Chondrocyte (in vitro differentiated cells): Measurements from ENCODE around the gene HSDL2. TPM values are rescaled to one million over a fixed set of nuclear protein-coding genes. Genes with fewer than 3 reads are reported as not detected.

Experiments
- DNase-seq: peaks from one replicate; pipeline ENCODE4 v3.0.0; 2021; ENCODE audit warnings: mixed read lengths, low spot score
- H3K27ac Mint-ChIP-seq: one replicate; pipeline ENCODE4 v1.8.0; 2021; ENCODE audit warnings: mild to moderate bottlenecking, moderate library complexity, mixed read lengths; ENCODE audit not compliant: unreplicated experiment
- H3K27me3 Mint-ChIP-seq: 2 replicates; pipeline ENCODE4 v1.8.0; 2021; ENCODE audit warnings: low read depth, mixed read lengths
- H3K36me3 Mint-ChIP-seq: 2 replicates; pipeline ENCODE4 v1.8.0; 2021; ENCODE audit warnings: low read depth, mixed read lengths
- H3K4me1 Mint-ChIP-seq: 2 replicates; pipeline ENCODE4 v1.8.0; 2021; ENCODE audit warnings: low read depth, mild to moderate bottlenecking, mixed read lengths
- H3K4me3 Mint-ChIP-seq: one replicate; pipeline ENCODE4 v1.8.0; 2021; ENCODE audit warnings: mild to moderate bottlenecking, moderate library complexity, mixed read lengths; ENCODE audit not compliant: unreplicated experiment
- H3K9me3 Mint-ChIP-seq: 2 replicates; pipeline ENCODE4 v1.8.0; 2021; ENCODE audit warnings: low read depth, mixed read lengths
- total RNA-seq: library from RNA; stranded (reverse); gene quantifications from 3 replicates; pipeline ENCODE4 v1.2.1, GENCODE V29; 2021
- TF ChIP-seq, protein P1 (sequence below): fragments of 200-600 bp; sonication (generic); IDR thresholded peaks from 2 replicates; pipeline ENCODE4 v1.5.0; 2021; ENCODE audit warnings: antibody characterized with exemption, mild to moderate bottlenecking, moderate library complexity

Gene HSDL2
- total RNA-seq, 1 donor from 2014 or later = 20.6 TPM

DNA sequence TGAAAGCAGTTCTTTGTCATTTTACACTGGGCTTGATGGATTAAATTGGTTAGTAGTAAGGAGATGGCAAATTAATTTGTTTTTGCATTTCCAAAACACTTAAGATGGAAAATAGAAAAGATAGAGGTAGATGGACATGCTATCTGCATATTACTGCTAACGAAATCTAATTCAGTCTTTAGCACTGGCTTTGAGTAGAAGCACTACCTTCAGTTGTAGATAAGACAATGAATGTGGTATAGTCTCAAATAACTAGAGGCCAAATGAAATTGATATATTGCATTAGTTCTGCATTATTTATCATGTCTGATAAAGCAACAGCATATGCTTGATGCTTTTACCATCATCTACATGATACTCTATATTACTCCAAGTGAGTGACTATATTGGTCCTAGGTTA is 140.2 kb downstream of the HSDL2 start:
- Mint-ChIP-seq H3K36me3 (no peaks in the 10 kb centered on the region), H3K4me3 (no peak overlapping the region), H3K9me3 (no peaks in the 10 kb centered on the region), H3K27me3 (no peaks in the 10 kb centered on the region), H3K27ac (no peak overlapping the region), H3K4me1 (no peaks in the 10 kb centered on the region)
- no peak for DNase-seq
- TF ChIP-seq, protein P1, sequence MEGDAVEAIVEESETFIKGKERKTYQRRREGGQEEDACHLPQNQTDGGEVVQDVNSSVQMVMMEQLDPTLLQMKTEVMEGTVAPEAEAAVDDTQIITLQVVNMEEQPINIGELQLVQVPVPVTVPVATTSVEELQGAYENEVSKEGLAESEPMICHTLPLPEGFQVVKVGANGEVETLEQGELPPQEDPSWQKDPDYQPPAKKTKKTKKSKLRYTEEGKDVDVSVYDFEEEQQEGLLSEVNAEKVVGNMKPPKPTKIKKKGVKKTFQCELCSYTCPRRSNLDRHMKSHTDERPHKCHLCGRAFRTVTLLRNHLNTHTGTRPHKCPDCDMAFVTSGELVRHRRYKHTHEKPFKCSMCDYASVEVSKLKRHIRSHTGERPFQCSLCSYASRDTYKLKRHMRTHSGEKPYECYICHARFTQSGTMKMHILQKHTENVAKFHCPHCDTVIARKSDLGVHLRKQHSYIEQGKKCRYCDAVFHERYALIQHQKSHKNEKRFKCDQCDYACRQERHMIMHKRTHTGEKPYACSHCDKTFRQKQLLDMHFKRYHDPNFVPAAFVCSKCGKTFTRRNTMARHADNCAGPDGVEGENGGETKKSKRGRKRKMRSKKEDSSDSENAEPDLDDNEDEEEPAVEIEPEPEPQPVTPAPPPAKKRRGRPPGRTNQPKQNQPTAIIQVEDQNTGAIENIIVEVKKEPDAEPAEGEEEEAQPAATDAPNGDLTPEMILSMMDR = no peak

DNA sequence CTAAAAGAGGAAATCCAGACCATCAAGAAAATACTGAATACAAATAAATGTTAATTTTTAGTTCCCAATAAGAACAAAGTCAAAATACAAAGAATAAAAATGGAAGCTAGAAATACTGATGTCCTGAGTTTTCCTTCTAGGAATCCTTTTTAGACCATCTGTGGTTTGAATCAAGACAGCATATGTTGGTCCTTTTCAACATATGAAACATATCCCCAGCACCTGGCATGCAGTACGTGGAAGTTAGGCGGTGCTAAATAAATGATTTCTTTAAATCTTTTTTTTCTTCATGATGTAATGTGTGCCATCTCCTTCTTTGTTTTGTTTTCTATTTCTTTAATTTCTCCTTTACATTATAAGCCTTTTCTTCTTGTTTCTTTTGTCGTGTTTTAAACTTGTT is 140.7 kb downstream of the HSDL2 start:
- no peak for DNase-seq
- Mint-ChIP-seq H3K4me1 (no peaks in the 10 kb centered on the region), H3K27me3 (no peaks in the 10 kb centered on the region), H3K27ac (no peak overlapping the region), H3K4me3 (no peak overlapping the region), H3K36me3 (no peaks in the 10 kb centered on the region), H3K9me3 (no peaks in the 10 kb centered on the region)
- TF ChIP-seq, protein P1 = no peak

Other genes with a start within 250 kb of the HSDL2 start
- gene SUSD1, start 204.8 kb upstream of the HSDL2 start, total RNA-seq = 18.5 to 29.6 TPM (median 28.1 TPM) in 3 replicates
- gene PTBP3, start 46.5 kb upstream of the HSDL2 start, total RNA-seq = 43.6 to 56.7 TPM (median 55.1 TPM) in 3 replicates
- gene KIAA1958, start 106.7 kb downstream of the HSDL2 start, total RNA-seq = 3.1 to 4.4 TPM (median 3.8 TPM) in 3 replicates